COLO829 (cell line): Measurements from ENCODE around the gene THRB.
"Not testable (repeated sequence)": the region's sequence is repeated elsewhere in the genome, so short reads cannot be mapped to it uniquely, and the experiment has no call there.

ENCODE experiments used
- DNase-seq: peaks from one replicate; pipeline ENCODE4 v3.0.0; 2012; ENCODE audit warnings: low spot score

The THRB gene

DNA sequence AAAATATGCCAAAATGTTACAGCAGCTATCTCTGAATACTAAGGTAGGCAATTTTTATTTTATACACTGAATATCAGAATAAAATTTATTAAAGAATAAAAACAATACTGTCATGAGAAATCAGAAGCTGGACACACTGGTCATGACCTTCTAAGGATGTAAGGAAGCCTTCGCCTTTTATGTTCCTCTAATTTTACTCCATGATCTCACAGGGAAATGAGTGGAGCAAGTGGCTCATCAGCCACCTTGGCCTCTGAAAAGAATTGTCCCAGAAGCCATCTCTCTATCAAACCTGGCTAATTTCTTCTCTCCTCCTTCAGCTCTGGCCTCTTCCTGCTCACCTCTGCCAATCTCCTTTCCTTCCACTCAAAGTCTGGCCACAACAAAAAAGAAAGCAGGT lies 48.6 kb downstream of the THRB start:
- no peak for DNase-seq

DNA sequence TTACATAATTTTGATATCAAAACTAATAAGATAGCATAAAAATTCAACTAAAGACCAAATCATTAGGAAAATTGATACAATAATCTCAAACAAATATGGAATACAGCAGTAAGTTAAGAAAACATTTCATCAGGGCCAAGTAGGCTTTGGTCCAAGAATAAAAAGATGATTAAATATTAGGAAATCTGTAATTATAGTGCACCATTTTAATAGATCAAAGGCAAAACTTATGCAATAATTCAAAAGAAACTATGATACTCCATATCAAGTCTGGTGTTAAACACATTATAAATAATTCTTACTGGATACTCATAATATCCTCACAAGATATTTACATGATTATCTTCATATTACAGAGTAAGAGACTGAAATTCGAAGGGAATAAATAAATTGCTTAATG lies 51.2 kb downstream of the THRB start:
- no peak for DNase-seq

DNA sequence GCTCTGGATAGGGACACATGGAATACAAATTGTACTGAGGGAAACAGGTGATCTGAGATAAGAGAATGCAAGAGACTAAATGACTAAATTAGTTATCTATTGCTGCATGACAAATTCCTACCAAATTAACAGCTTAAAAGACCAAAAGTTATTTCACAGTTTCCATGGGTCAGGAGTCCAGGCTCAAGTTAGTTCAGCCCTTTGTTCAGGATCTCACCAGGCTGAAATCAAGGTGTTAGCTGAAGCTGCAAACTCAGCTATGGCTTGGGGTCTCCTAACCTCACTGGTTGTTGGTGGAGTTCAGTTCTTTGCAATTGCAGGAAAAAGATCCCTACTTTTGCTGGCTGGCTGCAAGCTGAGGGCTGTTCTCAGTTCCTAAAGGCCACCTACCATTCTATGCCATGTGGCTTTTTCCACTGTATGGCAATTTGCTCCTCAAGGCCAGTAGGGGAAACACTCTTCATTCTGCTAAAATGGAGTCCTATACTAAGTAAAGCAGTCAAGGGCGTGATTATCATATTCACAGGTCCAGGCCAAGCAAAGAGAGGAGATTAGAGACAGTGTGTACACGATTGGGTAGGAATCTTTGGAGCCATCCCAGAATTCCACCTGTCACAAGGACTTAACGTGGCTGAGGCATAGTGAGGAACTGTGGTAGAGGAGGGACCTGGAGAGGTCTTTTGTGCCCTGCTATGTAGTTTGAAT lies 53.7 kb downstream of the THRB start:
- no peak for DNase-seq

GRCh38 chr3:24439021-24439420 lies 55.6 kb downstream of the THRB start:
- DNase-seq: no peak

DNA sequence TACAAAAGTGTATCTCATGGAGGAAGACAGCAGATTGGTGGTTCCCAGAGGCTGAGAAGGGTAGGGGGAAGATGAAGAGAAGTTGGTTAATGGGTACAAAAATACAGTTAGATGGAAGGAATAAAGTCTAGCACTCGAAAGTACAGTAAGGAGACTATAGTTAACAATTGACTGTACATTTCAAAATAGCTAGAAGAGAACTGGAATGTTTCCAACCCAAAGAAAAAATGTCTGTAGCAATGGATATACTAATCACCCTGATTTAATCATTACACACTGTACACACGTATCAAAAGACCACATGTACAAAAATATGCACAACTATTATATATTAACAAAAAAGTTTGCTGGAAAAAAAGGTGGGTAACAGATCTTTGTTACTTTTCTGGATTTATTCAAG lies 57.3 kb downstream of the THRB start:
- no peak for DNase-seq

- no peak for DNase-seq
Measured at GRCh38 chr3:24435584-24435983, 59.1 kb downstream of the THRB start.

GRCh38 chr3:24434651-24435050 lies 60.0 kb downstream of the THRB start:
- DNase-seq: no peak

- DNase-seq: no peak
Measured at GRCh38 chr3:24433838-24434591, 60.6 kb downstream of the THRB start.

- no peak for DNase-seq
Measured at GRCh38 chr3:24432989-24433388, 61.7 kb downstream of the THRB start.

- no peak for DNase-seq
Measured at GRCh38 chr3:24428481-24428880, 66.2 kb downstream of the THRB start.

DNA sequence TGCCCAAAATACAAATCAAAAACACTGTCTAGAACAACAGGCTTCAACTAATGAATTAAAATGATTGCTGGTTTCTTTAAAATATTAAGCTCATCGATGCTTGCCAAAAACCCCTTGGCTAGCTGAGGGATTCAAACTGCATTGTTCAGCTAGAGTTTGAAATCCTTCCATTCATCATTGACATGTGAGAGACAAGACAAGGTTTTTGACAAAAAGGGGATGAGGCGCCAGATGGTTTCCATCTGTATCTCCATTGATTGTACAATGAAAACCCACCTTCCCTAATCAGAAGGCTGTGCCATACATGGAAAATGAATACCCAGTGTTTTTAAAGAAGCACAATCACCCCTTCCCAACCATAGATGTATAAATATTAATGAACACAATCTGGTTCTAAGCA lies 67.8 kb downstream of the THRB start:
- no peak for DNase-seq

GRCh38 chr3:24420829-24421228 lies 73.8 kb downstream of the THRB start:
- not testable (repeated sequence) for DNase-seq

DNA sequence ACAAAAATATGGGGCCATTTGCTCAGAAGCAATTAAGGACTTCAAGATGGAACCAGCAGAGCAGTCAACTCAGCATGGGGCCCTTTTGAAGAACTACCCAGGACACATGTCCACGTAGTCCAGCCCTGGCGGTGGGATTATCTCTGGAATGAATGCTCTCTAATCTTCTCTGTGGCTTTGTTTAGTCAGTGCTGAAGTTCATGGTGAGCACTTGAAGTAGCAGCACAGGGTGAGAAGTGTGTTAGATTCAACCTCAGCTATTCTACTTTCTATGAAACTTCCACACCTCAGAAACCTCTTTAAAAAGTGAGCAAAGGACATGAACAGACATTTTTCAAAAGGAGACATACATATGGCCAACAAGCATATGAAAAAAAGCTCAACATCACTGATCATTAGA lies 74.4 kb downstream of the THRB start:
- no peak for DNase-seq

DNA sequence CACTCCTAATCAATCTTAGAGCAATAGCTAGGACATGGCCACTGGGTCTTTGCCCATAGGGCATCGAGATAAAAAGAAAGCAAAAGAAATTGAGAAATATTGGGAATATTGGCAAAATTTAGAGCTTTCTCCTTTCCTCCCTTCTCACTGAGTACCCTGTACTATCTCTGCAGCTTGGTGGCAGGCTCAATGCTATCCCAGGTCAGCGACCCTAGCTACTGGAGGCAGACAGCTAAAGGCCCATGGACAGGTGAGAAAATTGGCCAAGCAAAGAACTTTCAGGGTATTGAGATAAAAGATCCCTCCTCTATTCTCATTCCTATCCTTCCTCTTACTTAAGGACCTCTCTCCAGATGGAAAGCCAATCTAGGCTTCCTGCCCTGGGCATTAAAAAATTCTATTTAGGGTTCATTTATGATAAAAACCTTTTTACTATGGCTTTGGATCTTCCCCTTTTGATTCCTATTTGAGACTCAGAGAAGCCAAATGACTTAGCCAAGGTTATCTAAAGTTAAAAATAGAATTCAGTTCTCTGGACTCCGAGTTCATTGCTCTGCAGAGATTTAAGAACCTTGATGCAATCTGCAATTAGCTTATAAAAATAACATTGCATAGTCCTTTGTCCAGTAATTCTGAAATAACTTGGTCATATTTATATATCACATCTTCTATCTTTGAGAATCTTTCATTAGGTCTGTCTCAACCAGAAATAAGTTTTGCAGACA lies 75.4 kb downstream of the THRB start:
- no peak for DNase-seq

GRCh38 chr3:24417730-24418129 lies 76.9 kb downstream of the THRB start:
- no peak for DNase-seq

GRCh38 chr3:24416224-24416623 lies 78.4 kb downstream of the THRB start:
- no peak for DNase-seq

DNA sequence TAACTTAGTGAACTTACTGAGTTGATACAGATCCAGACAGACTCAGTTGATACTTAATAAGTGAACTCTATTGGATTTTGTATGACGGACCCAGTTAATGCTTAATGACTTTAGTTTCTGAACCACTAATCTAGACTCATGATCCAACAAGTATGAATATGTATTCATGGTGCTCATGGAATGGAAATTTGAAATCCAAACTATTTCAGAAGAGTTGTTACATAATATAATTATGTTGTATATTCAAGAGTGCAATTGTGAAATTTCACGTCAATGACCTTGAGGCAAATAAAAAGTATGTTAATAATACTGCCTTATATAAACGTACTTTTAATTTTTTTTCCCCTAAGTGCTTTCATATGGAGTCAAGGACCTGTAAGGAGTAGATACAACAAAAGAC lies 78.8 kb downstream of the THRB start:
- no peak for DNase-seq

DNA sequence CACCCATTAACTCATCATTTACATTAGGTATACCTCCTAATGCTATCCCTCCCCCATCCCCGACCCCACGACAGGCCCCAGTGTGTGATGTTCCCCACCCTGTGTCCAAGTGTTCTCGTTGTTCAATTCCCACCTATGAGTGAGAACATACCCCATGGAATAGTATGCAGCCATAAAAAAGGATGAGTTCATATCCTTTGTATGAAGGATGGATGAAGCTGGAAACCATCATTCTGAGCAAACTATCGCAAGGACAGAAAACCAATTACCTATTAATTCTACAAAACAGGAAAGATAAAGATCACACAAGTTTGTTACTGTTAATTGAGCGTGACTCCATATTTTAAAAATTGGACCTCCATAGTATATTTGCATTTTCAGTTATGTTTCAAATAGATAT lies 81.0 kb downstream of the THRB start:
- DNase-seq: not testable (repeated sequence)

- DNase-seq: peak; percentile 7
Measured at GRCh38 chr3:24410860-24411259, 83.8 kb downstream of the THRB start.

DNA sequence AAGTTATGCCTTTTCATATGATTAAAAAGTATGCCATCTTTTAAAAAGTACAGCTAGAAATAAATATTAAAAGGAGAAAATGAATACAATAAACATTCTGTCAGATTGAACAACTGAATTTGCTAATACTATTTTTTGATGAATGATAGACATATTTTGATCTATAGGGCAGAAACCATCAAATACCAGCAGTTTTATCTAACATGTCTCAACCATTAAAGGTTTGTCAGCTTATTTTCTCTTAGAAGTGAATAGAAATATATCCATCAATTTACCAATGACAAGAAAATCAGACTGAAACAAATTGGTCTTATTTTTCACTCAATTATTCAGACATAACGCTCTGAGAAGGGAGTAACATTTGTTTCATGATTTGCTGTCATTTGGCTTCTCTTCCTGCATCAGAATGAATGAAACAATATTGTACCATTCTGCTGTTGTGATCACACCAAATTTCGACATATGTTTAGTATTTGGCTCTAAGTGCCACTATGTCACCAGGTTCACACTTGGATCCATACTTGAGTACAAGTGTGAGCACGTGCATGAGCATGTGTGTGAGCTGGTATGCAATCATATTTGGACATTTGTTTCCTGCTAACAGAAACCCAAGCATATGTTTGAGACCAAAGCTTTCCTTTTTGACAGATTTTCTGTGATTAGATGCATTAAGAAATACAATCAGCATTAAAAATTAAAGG lies 86.5 kb downstream of the THRB start:
- DNase-seq: no peak

DNA sequence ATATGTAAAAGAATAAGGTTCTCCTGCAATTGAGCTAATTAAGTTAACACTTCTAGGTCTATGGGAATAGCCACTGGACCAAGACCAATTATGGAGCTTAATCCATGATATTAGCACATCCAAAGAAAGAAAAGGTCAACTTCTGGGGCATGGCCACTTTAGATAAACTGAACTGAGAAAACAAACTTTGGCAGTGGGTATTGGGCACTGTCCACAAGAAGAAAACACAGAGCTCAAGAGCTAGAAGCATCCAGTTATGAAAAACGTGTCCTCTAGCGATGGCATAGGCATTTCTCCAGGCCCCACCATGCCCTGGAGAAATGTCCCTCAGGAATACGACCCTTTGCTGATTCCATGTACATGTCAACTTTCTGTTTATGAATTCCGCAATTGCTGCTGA lies 87.8 kb downstream of the THRB start:
- no peak for DNase-seq

DNA sequence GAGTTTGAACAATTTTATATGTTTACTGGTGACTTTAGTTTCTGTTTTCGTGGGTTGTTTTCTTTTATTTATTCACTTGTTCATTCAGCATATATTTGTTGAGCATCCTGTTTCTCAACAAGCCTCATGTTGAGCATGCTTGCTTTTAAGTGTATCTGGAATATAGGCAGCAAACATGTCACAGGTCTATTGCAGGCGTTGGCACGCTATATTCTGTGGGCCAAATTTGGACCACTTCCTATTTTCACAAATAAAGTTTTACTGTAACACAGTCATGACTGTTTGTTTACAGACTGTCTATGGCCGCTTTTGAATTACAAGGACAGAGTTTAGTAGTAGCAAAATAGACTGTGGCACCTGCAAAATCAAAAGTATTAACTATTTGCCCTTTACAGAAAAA lies 89.6 kb downstream of the THRB start:
- no peak for DNase-seq

DNA sequence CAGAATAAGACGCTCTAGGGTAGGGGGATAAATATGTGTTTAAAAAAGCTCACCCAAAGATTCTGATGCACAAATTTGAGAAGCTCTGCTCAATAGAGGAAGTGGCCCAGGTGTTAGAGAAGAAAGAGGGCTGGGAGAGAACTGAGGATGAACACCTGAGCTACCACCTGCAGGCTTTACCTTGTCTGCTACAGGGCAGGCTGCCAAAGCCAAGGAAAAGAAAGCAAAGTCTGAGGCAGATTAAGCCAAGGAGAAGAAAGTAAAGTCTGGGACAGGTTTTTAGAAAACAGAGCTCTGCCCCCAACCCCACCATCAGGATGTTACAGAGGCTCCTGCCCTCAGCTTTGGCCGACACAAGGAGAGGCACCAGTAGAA lies 92.9 kb downstream of the THRB start:
- DNase-seq: no peak
